GM21526 (cell line): ENCODE measurements around the gene CEPT1.
A peak's percentile ranks its signal among the peaks of the same experiment; 100 is the strongest.
"Not testable (repeated sequence)": the region's sequence is repeated elsewhere in the genome, so short reads cannot be mapped to it uniquely, and the experiment has no call there.

Source experiments
- ATAC-seq: cut with Tn5 transposase; IDR thresholded peaks from one replicate; pipeline ENCODE4 v1.9.1; 2021; ENCODE audit warnings: moderate library complexity; ENCODE audit not compliant: unreplicated experiment, low FRiP score

CEPT1 gene

GRCh38 chr1:111205714-111206050 is 65.7 kb downstream of the CEPT1 start:
- no peak for ATAC-seq

- ATAC-seq, result no peak
Measured at GRCh38 chr1:111208921-111209320, 68.9 kb downstream of the CEPT1 start.

GRCh38 chr1:111209622-111210021 is 69.6 kb downstream of the CEPT1 start:
- ATAC-seq, result no peak

- no peak for ATAC-seq
Measured at GRCh38 chr1:111211921-111212320, 71.9 kb downstream of the CEPT1 start.

- ATAC-seq, result no peak
Measured at GRCh38 chr1:111212634-111213335, 72.8 kb downstream of the CEPT1 start.

- no peak for ATAC-seq
Measured at GRCh38 chr1:111213412-111213811, 73.4 kb downstream of the CEPT1 start.

GRCh38 chr1:111214074-111214801 is 74.2 kb downstream of the CEPT1 start:
- no peak for ATAC-seq

- ATAC-seq, result no peak
Measured at GRCh38 chr1:111214884-111215283, 74.9 kb downstream of the CEPT1 start.

- not testable (repeated sequence) for ATAC-seq
Measured at GRCh38 chr1:111215285-111215684, 75.3 kb downstream of the CEPT1 start.

- ATAC-seq, result no peak
Measured at GRCh38 chr1:111216751-111217150, 76.7 kb downstream of the CEPT1 start.

GRCh38 chr1:111217183-111217910 is 77.3 kb downstream of the CEPT1 start:
- no peak for ATAC-seq

GRCh38 chr1:111218701-111219556 is 78.9 kb downstream of the CEPT1 start:
- ATAC-seq, result no peak

- ATAC-seq, result peak; percentile 31
Measured at GRCh38 chr1:111219557-111220286, 79.7 kb downstream of the CEPT1 start.

- no peak for ATAC-seq
Measured at GRCh38 chr1:111220302-111220890, 80.4 kb downstream of the CEPT1 start.

- ATAC-seq, result no peak
Measured at GRCh38 chr1:111221276-111221632, 81.2 kb downstream of the CEPT1 start.

GRCh38 chr1:111221633-111222291 is 81.7 kb downstream of the CEPT1 start:
- peak; percentile 44 for ATAC-seq

GRCh38 chr1:111222308-111223125 is 82.5 kb downstream of the CEPT1 start:
- ATAC-seq, result no peak

- ATAC-seq, result no peak
Measured at GRCh38 chr1:111223126-111223685, 83.2 kb downstream of the CEPT1 start.
